GM19023 (cell line): ENCODE data around the gene SCRT2.
"Not testable (repeated sequence)": the region's sequence is repeated elsewhere in the genome, so short reads cannot be mapped to it uniquely, and the experiment has no call there.

Source experiments
- ATAC-seq: cut with Tn5 transposase; IDR thresholded peaks from one replicate; pipeline ENCODE4 v1.9.1; 2021; ENCODE audit warnings: mild to moderate bottlenecking, moderate library complexity; ENCODE audit not compliant: unreplicated experiment

The SCRT2 gene

DNA sequence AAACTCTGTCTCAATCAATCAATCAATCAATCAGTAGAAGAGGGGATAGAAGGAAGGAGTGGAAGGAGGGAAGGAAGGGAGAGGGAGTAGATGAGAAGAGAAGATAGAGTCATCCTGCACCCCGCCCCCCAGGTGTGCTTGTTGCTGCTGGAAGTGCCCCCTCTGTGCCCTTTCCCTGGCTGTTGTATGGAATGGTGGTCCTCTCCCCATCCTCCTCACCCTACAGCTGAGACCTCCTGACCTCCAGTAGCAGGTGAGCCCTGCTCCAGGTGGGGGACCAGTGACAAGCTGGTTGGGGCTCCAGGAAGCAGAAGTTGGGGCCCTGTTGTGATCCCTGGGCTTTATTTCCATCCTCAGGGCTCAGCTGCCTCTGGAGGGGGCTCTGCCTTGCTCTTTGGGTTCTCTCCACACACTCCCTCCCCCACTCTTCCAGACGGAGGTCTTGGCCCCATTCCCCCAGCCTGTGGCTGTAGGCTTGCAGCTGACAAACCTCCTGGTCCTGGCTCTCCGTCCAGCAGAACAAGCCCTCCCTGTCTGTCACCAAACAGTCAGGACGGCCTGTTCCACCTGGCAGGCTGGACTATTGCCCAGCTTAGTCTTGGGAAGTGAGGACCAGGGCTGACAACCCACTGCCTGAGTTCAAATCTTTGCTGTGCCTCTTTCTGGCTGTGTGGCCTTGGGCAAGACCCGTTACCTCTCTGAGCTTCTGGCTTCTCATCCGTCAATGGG lies 26.0 kb upstream of the SCRT2 start:
- no peak for ATAC-seq

- no peak for ATAC-seq
Observed at GRCh38 chr20:699811-700338, 24.3 kb upstream of the SCRT2 start.

GRCh38 chr20:699342-699741 lies 23.7 kb upstream of the SCRT2 start:
- no peak for ATAC-seq

GRCh38 chr20:698276-698675 lies 22.7 kb upstream of the SCRT2 start:
- no peak for ATAC-seq

DNA sequence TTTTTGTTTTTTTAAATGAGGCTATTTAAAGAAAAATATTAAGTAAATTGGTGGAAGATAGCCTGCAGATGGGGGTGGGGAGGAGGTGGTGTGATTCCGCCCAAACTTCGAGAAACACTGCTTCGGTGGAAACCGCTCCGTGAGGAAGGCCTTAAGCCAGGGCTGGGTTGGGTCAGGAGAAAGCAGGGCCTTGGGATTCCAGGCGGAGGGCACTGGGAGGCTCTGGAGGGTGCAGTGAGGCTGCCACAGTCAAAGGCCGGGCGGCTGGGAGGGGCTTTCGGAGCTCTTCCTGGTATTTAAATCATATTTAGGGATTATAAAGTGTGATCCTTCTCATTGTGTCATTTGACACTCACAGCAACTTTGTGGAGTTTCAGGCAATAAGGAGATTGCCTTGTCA lies 22.2 kb upstream of the SCRT2 start:
- no peak for ATAC-seq

- no peak for ATAC-seq
Observed at GRCh38 chr20:695165-695866, 19.7 kb upstream of the SCRT2 start.

DNA sequence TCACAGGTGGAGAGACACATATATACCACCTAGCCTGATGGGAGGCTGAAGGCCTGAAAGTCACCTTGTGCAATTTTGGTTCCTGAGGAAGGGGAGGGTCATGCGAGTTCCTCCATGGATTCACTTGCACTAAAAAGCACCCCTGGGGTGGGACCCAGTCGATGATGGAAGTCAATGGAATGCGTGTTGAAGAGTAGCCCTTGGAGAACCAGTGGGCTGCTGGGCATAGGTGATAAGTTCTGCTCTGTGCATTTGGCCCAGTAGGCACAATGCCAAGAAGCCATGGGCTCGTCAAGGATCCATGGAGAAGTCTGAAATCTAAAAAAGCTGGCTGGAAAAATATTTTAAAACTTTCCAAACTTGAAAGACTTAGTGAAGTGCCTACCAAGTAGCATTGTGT lies 18.9 kb upstream of the SCRT2 start:
- no peak for ATAC-seq

DNA sequence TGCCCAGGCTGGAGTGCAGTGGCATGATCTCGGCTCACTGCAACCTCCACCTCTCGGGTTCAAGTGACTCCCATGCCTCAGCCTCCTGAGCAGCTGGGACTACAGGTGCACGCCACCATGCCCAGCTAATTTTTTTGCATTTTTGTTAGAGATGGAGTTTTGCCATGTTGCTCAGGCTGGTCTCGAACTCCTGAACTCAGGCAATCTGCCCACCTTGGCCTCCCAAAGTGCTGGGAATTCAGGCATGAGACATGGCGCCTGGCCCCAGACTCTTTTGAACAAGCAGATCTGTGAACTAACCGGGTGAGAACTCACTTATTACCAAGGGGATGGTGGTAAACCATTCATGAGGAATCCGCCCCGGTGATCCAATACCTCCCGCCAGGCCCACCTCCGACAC lies 18.2 kb upstream of the SCRT2 start:
- not testable (repeated sequence) for ATAC-seq

DNA sequence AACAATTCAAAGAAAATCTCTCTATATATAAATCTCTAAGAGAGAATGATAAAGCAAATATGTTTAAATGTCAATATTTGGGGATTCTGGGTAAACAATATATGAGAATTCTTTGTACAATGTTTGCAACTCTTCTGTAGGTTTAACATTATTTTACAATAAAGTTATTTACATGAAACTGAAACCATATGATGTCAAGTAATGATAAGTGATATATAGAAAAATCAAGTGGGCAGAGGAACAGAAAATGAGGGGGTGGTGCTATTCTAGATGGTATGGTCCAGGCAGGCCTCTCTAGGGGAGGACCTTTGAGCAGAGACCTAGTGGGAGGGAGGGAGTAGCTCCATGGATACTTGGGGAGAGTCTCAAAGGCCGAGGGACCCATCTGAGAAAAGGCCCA lies 16.4 kb upstream of the SCRT2 start:
- no peak for ATAC-seq

DNA sequence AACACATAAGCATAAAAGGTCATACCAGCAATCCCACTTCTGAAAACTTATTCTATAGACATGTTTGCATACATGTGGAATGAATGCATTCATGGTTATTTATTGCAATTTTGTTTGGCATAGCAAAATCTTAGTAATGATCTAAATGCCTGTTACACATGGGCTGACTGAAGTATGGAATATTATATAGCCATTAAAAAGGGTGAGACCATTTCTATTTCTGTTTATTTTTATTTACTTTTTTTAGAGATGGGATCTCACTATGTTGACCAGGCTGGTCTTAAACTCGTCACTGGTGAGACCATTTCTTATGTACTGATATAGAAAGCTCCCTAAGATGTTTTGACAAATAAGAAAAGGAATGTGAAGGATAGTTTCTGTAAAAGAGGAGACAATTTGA lies 14.3 kb upstream of the SCRT2 start:
- ATAC-seq = no peak

DNA sequence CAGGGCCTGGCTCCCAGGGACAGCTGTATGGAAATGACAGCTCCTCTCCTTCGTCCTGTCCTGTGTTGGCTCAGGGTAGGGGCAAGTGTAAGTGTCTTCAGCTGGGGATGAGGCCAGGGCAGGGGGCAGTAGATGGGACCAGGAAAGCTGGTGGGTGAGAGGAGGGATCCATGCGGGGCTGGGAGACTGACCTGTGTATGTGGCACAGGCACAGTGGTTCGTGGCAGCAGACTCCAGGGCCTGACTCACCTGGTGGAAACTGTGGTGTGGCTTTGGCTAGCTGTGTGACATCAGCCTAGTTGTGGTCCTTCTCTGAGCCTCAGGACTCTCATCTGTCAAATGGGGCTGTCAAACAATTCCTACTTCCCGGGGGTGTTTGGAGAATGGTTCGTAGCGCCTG lies 13.7 kb upstream of the SCRT2 start:
- no peak for ATAC-seq

GRCh38 chr20:688809-689212 lies 13.2 kb upstream of the SCRT2 start:
- ATAC-seq = no peak

- ATAC-seq = no peak
Observed at GRCh38 chr20:687468-688203, 12.0 kb upstream of the SCRT2 start.

- no peak for ATAC-seq
Observed at GRCh38 chr20:684676-685319, 9.2 kb upstream of the SCRT2 start.

GRCh38 chr20:682123-682522 lies 6.5 kb upstream of the SCRT2 start:
- no peak for ATAC-seq

GRCh38 chr20:680638-681187 lies 5.1 kb upstream of the SCRT2 start:
- ATAC-seq = no peak

DNA sequence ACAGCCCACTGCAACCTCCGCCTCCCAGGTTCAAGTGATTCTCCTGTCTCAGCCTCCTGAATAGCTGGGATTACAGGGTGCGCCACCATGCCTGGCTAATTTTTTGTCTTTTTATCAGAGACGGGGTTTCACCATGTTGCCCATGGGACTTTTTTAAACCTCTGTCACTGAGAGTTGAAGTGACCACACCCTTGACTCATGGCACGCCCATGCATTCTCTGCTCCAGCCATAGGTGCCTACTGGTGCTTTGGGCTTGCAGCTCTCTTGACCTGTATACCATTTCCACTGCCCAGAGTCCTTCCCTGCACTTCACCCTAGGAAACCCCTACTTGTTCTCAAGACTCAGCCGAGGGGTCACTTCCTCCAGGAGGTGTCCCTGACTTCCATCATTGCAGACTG lies 2.4 kb upstream of the SCRT2 start:
- no peak for ATAC-seq

DNA sequence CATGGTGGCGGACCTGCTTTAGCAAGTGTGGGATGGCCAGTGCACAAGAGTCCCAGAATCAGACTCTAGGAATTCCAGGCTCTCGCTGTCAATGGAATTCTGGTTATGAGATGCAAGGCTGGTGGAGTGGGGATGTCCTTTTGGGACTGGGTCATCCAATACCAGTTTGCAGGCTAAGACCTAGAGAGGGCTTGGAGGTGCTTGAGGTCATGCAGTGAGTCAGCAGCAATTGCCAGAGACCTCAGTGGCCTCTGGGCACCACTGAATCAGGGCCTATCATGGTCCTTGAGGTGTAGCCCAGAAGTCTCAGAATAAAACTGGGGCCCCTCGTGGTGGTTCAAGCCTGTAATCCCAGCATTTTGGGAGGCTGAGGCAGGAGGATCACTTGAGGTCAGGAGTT lies 1.4 kb upstream of the SCRT2 start:
- no peak for ATAC-seq

- ATAC-seq = no peak
Observed at GRCh38 chr20:676315-676937, 824 bp upstream of the SCRT2 start.

GRCh38 chr20:675033-675452 lies 559 bp downstream of the SCRT2 start:
- no peak for ATAC-seq
